Bronchial epithelial cell (primary cell): ENCODE results near the gene FAR2. TPM values are rescaled to one million over a fixed set of nuclear protein-coding genes. Genes with fewer than 3 reads are reported as not detected.

Experiments used
- DNase-seq: peaks from one replicate; pipeline ENCODE4 v3.0.0-alpha.2; 2010; ENCODE audit warnings: low read depth
- FAIRE-seq: peaks from 2 replicates; lab custom pipeline; 2011; peaks lifted over from hg19 to GRCh38; lab: Jason Lieb, UNC
- H3K27me3 ChIP-seq: 2 replicates; pipeline ENCODE4 v1.5.1; 2011; ENCODE audit warnings: low read length; ENCODE audit not compliant: control insufficient read depth, insufficient read depth
- H3K36me3 ChIP-seq: 2 replicates; pipeline ENCODE4 v1.5.1; 2011; ENCODE audit warnings: low read length; ENCODE audit not compliant: control insufficient read depth, insufficient read depth
- H3K4me3 ChIP-seq: 2 replicates; pipeline ENCODE4 v1.5.1; 2011; ENCODE audit warnings: mild to moderate bottlenecking, low read depth, low read length, control low read depth
- total RNA-seq: library from RNA; depleted of rRNA; stranded (reverse); fragments of >200 nt; gene quantifications from 2 replicates; pipeline ENCODE4 v1.2.1, GENCODE V29; 2014
- TF ChIP-seq, protein P1 (sequence below): IDR thresholded peaks from 2 replicates; pipeline ENCODE4 v1.5.1; 2011; ENCODE audit warnings: mild to moderate bottlenecking, moderate library complexity, low read length, control low read depth, inconsistent platforms; ENCODE audit not compliant: insufficient read depth, severe bottlenecking

FAR2 gene
- total RNA-seq, 1 donor from 2014 or later: 2.4 TPM

DNA sequence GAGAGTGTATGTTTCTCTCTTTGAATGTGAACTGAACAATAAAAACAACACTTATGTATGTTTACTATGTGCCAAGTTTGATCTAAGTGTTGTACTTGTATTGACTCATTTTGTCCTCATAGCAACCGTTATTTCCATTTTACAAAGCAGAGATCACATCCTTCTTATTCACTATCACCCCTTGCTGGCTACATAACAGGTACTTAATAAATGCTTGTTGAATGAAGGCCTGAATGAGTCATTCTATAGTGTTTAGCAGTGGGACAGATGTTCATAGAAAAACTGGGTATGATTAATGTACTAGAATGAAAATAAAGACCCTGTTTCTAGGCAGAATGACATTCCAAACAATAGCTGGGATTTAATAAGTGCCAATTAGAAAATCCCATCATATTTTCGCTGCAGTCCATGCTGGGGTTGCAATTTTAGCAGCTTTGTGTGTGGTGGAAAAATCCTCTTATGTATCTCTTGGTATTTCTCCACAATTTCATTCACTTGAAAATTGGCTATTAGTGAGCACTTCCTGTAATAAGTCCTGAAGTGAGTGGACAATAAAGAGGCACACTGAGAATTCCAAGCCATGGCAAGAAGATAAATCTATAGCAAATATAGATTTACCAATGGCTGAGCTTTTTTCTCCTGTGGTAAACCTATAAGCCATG is 86.0 kb downstream of the FAR2 start:
- TF ChIP-seq, protein P1, sequence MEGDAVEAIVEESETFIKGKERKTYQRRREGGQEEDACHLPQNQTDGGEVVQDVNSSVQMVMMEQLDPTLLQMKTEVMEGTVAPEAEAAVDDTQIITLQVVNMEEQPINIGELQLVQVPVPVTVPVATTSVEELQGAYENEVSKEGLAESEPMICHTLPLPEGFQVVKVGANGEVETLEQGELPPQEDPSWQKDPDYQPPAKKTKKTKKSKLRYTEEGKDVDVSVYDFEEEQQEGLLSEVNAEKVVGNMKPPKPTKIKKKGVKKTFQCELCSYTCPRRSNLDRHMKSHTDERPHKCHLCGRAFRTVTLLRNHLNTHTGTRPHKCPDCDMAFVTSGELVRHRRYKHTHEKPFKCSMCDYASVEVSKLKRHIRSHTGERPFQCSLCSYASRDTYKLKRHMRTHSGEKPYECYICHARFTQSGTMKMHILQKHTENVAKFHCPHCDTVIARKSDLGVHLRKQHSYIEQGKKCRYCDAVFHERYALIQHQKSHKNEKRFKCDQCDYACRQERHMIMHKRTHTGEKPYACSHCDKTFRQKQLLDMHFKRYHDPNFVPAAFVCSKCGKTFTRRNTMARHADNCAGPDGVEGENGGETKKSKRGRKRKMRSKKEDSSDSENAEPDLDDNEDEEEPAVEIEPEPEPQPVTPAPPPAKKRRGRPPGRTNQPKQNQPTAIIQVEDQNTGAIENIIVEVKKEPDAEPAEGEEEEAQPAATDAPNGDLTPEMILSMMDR: no peak
- Histone ChIP-seq H3K27me3 (no peaks in the 10 kb centered on the region), H3K4me3 (no peak overlapping the region), H3K36me3 (no peaks in the 10 kb centered on the region)
- DNase-seq (peak; percentile 82), FAIRE-seq (no peak)

DNA sequence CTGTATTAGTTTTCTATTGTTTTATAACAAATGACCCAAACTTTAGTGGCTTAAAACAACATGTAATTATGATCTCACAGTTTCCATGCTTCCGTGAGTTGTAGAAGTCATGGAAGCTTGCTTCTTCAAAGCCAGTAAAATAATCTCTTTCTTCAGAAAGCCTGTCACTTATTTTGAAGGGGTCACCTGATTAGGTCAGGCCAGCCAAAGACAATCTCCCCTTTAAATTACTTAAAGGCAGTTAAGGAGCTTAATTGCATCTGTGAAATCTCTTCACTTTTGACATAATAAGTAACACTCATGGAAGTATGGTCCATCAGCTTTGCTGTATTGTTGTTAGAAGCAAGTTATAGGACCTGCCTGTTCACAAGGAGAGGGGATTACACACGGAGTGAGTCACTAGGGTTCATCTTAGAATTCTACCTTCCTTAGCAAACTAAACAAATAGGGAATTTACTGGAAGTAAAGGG is 89.8 kb downstream of the FAR2 start:
- FAIRE-seq (no peak), DNase-seq (peak; percentile 80)
- H3K27me3 ChIP-seq: no peaks in the 10 kb centered on the region
- TF ChIP-seq, protein P1: no peak
- no peak overlapping the region for H3K4me3 ChIP-seq
- no peaks in the 10 kb centered on the region for H3K36me3 ChIP-seq

DNA sequence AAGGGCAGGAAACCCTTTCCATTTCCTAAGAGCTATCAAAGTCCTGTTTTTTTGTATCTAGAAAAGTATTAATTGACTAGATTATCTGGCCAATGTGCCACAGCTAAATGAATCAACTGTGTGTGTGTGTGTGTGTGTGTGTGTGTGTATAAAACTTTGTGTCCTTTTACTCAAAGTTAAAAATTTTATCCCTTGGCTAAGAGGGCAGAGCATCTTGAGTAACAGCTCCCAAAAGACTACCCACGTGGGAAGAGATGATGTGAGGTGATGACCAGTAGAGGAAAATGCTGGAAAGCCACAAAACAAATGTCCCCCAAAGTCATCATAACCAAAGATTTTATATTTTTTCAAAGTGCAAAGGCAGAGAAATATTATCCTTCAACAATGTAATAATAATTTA is 90.3 kb downstream of the FAR2 start:
- H3K27me3 ChIP-seq: no peaks in the 10 kb centered on the region
- no peak overlapping the region for H3K4me3 ChIP-seq
- FAIRE-seq (no peak), DNase-seq (no peak)
- TF ChIP-seq, protein P1: no peak
- no peaks in the 10 kb centered on the region for H3K36me3 ChIP-seq

DNA sequence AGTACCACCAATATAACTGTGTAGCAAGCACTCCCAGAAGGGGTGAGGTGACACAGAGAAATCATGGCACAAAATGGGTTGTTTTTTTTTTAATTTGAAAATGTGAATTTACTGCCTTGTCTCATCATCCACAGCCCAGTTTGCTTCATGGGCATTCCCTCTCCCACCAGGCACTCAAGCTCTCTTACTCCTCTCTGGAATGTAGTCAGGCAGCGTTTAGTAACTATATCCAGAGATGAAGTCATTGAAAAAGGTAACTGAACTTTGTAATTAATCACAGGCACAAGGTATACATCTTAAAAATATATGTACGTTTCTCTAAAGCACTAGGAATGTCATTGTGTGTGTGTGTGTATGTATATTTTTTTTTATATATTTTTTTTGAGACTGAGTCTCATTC is 91.4 kb downstream of the FAR2 start:
- no peak for FAIRE-seq
- TF ChIP-seq, protein P1: no peak
- DNase-seq: peak; percentile 64

DNA sequence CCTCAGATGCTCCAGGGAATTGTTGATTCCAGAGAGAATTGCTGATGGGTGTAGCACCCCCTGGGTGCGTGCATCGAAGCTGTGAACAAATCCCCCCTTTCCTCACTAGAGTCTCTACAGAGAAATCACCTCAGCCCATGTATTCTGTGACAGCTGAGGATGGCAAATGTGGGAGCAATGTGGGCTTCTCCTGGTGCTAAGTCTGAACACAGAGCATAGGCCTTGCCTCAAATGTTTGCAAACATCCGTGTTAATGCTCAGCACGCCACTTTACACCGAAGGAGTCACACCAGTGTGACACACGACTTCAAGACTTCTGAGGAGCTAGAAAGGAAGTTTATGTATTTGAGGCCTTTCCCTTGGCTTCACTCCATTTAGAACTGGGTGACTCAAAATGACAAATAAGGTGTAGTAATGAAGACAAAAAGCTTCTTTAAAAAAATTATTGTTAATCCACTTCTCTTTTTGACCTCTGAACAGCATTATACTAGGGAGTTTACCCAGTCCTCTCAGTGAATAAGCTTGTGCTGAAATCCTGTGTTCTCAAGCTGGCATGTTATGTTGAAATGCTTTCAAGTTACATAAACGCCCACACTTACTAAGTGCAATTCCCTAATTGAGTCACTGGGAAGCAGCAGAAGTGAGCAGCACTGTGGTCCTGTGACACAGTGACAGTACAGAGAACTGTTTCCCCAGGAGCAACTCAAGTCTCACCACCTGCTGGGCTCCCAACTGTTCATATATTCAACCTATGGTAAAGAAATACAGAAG is 92.9 kb downstream of the FAR2 start:
- no peaks in the 10 kb centered on the region for H3K36me3 ChIP-seq
- no peak overlapping the region for H3K4me3 ChIP-seq
- H3K27me3 ChIP-seq: no peaks in the 10 kb centered on the region
- FAIRE-seq: peak; percentile 47
- DNase-seq: peak; percentile 96
- TF ChIP-seq, protein P1: no peak

More for the DNA sequence above, 91.4 kb downstream of the FAR2 start:
- no peaks in the 10 kb centered on the region for H3K36me3 ChIP-seq
- H3K4me3 ChIP-seq: no peak overlapping the region
- H3K27me3 ChIP-seq: no peaks in the 10 kb centered on the region
